Mesendoderm (in vitro differentiated cells): ENCODE measurements around the gene AFAP1L1.

Experiments used
- DNase-seq: peaks from one replicate; pipeline ENCODE4 v3.0.0; 2013
- H2AK5ac ChIP-seq: 2 replicates; pipeline ENCODE4 v1.6.1; 2013; ENCODE audit warnings: low read length, inconsistent platforms
- H2BK120ac ChIP-seq: 2 replicates; pipeline ENCODE4 v1.6.1; 2013; ENCODE audit warnings: low read depth, mild to moderate bottlenecking, low read length, moderate library complexity, mixed read lengths
- H2BK15ac ChIP-seq: replicated peaks from 2 replicates; pipeline ENCODE4 v1.6.1; 2013; ENCODE audit warnings: low read depth, mild to moderate bottlenecking, moderate library complexity
- H2BK5ac ChIP-seq: 2 replicates; pipeline ENCODE4 v1.6.1; 2013; ENCODE audit warnings: low read length, inconsistent platforms
- H3K18ac ChIP-seq: 2 replicates; pipeline ENCODE4 v1.6.1; 2013; ENCODE audit warnings: mild to moderate bottlenecking, low read length, mixed read lengths
- H3K23ac ChIP-seq: one replicate; pipeline ENCODE4 v1.6.1; 2013; ENCODE audit warnings: low read length
- H3K27ac ChIP-seq: 2 replicates; pipeline ENCODE4 v1.5.1; 2013; ENCODE audit warnings: low read depth, mild to moderate bottlenecking, inconsistent platforms, low read length, moderate library complexity
- H3K27me3 ChIP-seq: 2 replicates; pipeline ENCODE4 v1.6.1; 2013; ENCODE audit warnings: low read length, control low read depth, mild to moderate bottlenecking, inconsistent platforms; ENCODE audit not compliant: insufficient read depth, poor library complexity
- H3K36me3 ChIP-seq: 2 replicates; pipeline ENCODE4 v1.6.1; 2013; ENCODE audit warnings: low read length, inconsistent platforms; ENCODE audit not compliant: control insufficient read depth, insufficient read depth
- H3K4ac ChIP-seq: one replicate; pipeline ENCODE4 v1.6.1; 2013; ENCODE audit warnings: low read depth, mild to moderate bottlenecking, low read length, moderate library complexity
- H3K4me1 ChIP-seq: 2 replicates; pipeline ENCODE4 v1.6.1; 2013; ENCODE audit warnings: low read depth, low read length, inconsistent platforms; ENCODE audit not compliant: control insufficient read depth
- H3K4me2 ChIP-seq: 2 replicates; pipeline ENCODE4 v1.6.1; 2013; ENCODE audit warnings: low read length
- H3K4me3 ChIP-seq: 2 replicates; pipeline ENCODE4 v1.5.1; 2013; ENCODE audit warnings: mild to moderate bottlenecking, low read length
- H3K56ac ChIP-seq: one replicate; pipeline ENCODE4 v1.6.1; 2013; ENCODE audit warnings: low read length
- H3K79me1 ChIP-seq: 2 replicates; pipeline ENCODE4 v1.6.1; 2013; ENCODE audit warnings: low read length, inconsistent platforms
- H3K79me2 ChIP-seq: 2 replicates; pipeline ENCODE4 v1.6.1; 2013; ENCODE audit warnings: mild to moderate bottlenecking, low read length; ENCODE audit not compliant: control insufficient read depth, insufficient read depth
- H3K9ac ChIP-seq: 2 replicates; pipeline ENCODE4 v1.6.1; 2013; ENCODE audit warnings: low read length, inconsistent platforms
- H4K5ac ChIP-seq: one replicate; pipeline ENCODE4 v1.6.1; 2013; ENCODE audit warnings: low read length
- H4K8ac ChIP-seq: one replicate; pipeline ENCODE4 v1.6.1; 2013; ENCODE audit warnings: low read depth, mild to moderate bottlenecking, control low read depth, low read length, moderate library complexity
- WGBS: extraction: QIAGEN DNeasy Blood & Tissue Kit; methylation state at CpG from one replicate; pipeline ENCODE4 v1.1.7; 2013; ENCODE audit warnings: low lambda C conversion rate, missing lambda C conversion rate; ENCODE audit not compliant: insufficient coverage; ENCODE audit errors: extremely low coverage; 5-methylcytosine and 5-hydroxymethylcytosine counted together

AFAP1L1 gene

GRCh38 chr5:149304195-149305078 is 32.8 kb downstream of the AFAP1L1 start:
- H3K4me2 ChIP-seq: no peak overlapping the region
- no peak overlapping the region for H3K23ac ChIP-seq
- DNase-seq: peak; percentile 16
- H2AK5ac ChIP-seq: no peak overlapping the region
- no peak overlapping the region for H3K9ac ChIP-seq
- WGBS: no CpG with 5 or more reads among the region's 11 CpGs
- no peak overlapping the region for H3K4ac ChIP-seq
- H4K8ac ChIP-seq: no peak overlapping the region
- H3K4me1 ChIP-seq: no peaks in the 10 kb centered on the region
- H3K79me1 ChIP-seq: no peaks in the 10 kb centered on the region
- H4K5ac ChIP-seq: no peak overlapping the region
- no peak overlapping the region for H3K27ac ChIP-seq
- H3K56ac ChIP-seq: no peak overlapping the region
- no peaks in the 10 kb centered on the region for H3K27me3 ChIP-seq
- H3K36me3 ChIP-seq: no peaks in the 10 kb centered on the region
- H3K18ac ChIP-seq: no peak overlapping the region
- no peak overlapping the region for H2BK15ac ChIP-seq
- H2BK120ac ChIP-seq: no peak overlapping the region
- H3K79me2 ChIP-seq: no peaks in the 10 kb centered on the region
- no peak overlapping the region for H2BK5ac ChIP-seq
- H3K4me3 ChIP-seq: no peak overlapping the region

GRCh38 chr5:149309354-149309753 is 37.7 kb downstream of the AFAP1L1 start:
- Histone ChIP-seq H2BK5ac (no peak overlapping the region), H3K79me2 (no peaks in the 10 kb centered on the region), H3K9ac (no peak overlapping the region), H3K4me3 (no peak overlapping the region), H3K4me1 (peaks cover 2% of the 10 kb centered on the region), H3K56ac (no peak overlapping the region), H3K4ac (no peak overlapping the region), H2BK15ac (no peak overlapping the region), H2BK120ac (no peak overlapping the region), H3K79me1 (no peaks in the 10 kb centered on the region), H4K5ac (no peak overlapping the region), H3K27ac (no peak overlapping the region), H2AK5ac (no peak overlapping the region), H4K8ac (no peak overlapping the region), H3K23ac (no peak overlapping the region), H3K27me3 (no peaks in the 10 kb centered on the region), H3K18ac (no peak overlapping the region), H3K4me2 (no peak overlapping the region), H3K36me3 (no peaks in the 10 kb centered on the region)
- DNase-seq: no peak
- WGBS: no CpG with 5 or more reads among the region's 6 CpGs

GRCh38 chr5:149310488-149310887 is 38.8 kb downstream of the AFAP1L1 start:
- Histone ChIP-seq H3K36me3 (no peaks in the 10 kb centered on the region), H4K5ac (no peak overlapping the region), H3K79me1 (no peaks in the 10 kb centered on the region), H3K27ac (no peak overlapping the region), H3K4ac (no peak overlapping the region), H2BK120ac (no peak overlapping the region), H3K79me2 (no peaks in the 10 kb centered on the region), H2BK5ac (no peak overlapping the region), H3K23ac (no peak overlapping the region), H3K18ac (no peak overlapping the region), H3K56ac (no peak overlapping the region), H3K4me2 (no peak overlapping the region), H3K27me3 (no peaks in the 10 kb centered on the region), H3K4me3 (no peak overlapping the region), H3K4me1 (peaks cover 2% of the 10 kb centered on the region), H2AK5ac (no peak overlapping the region), H2BK15ac (no peak overlapping the region), H4K8ac (no peak overlapping the region), H3K9ac (no peak overlapping the region)
- no peak for DNase-seq
- whole genome bisulfite sequencing: no CpG with 5 or more reads among the region's 4 CpGs

GRCh38 chr5:149310947-149311658 is 39.4 kb downstream of the AFAP1L1 start:
- H3K27me3 ChIP-seq: no peaks in the 10 kb centered on the region
- no peaks in the 10 kb centered on the region for H3K79me1 ChIP-seq
- no peaks in the 10 kb centered on the region for H3K36me3 ChIP-seq
- H3K4me2 ChIP-seq: no peak overlapping the region
- H3K18ac ChIP-seq: no peak overlapping the region
- H2BK15ac ChIP-seq: no peak overlapping the region
- no peak overlapping the region for H3K9ac ChIP-seq
- no peak overlapping the region for H3K4me3 ChIP-seq
- no peak overlapping the region for H3K4ac ChIP-seq
- no peaks in the 10 kb centered on the region for H3K79me2 ChIP-seq
- H3K4me1 ChIP-seq: peaks cover 2% of the 10 kb centered on the region
- H4K5ac ChIP-seq: no peak overlapping the region
- no peak overlapping the region for H2AK5ac ChIP-seq
- H3K23ac ChIP-seq: no peak overlapping the region
- DNase-seq: peak; percentile 90
- H2BK5ac ChIP-seq: no peak overlapping the region
- H2BK120ac ChIP-seq: no peak overlapping the region
- H3K27ac ChIP-seq: no peak overlapping the region
- no peak overlapping the region for H4K8ac ChIP-seq
- H3K56ac ChIP-seq: peak overlapping the region; percentile 1
- no CpG with 5 or more reads among the region's 10 CpGs for WGBS

GRCh38 chr5:149313151-149313841 is 41.6 kb downstream of the AFAP1L1 start:
- Histone ChIP-seq H3K18ac (no peak overlapping the region), H3K4me3 (no peak overlapping the region), H3K4me1 (peaks cover 2% of the 10 kb centered on the region), H3K9ac (no peak overlapping the region), H3K36me3 (no peaks in the 10 kb centered on the region), H2BK15ac (no peak overlapping the region), H3K79me2 (no peaks in the 10 kb centered on the region), H2AK5ac (no peak overlapping the region), H3K27ac (no peak overlapping the region), H3K4me2 (no peak overlapping the region), H4K5ac (no peak overlapping the region), H3K4ac (no peak overlapping the region), H2BK120ac (no peak overlapping the region), H3K23ac (no peak overlapping the region), H4K8ac (no peak overlapping the region), H3K79me1 (no peaks in the 10 kb centered on the region), H2BK5ac (no peak overlapping the region), H3K56ac (no peak overlapping the region), H3K27me3 (no peaks in the 10 kb centered on the region)
- DNase-seq: no peak
- no CpG with 5 or more reads among the region's 6 CpGs for WGBS
